LNCaP clone FGC (cell line): ENCODE measurements around the gene ARID1B.

ENCODE experiments used
- DNase-seq: peaks from one replicate; pipeline ENCODE4 v3.0.0-alpha.2; 2011; ENCODE audit warnings: low read depth
- H3K4me3 ChIP-seq: 2 replicates; pipeline ENCODE4 v1.5.1; 2011; ENCODE audit warnings: mild to moderate bottlenecking, low read depth, low read length, control low read depth
- TF ChIP-seq, protein P1 (sequence below): IDR thresholded peaks from 2 replicates; pipeline ENCODE4 v1.5.1; 2012; ENCODE audit warnings: mild to moderate bottlenecking; ENCODE audit not compliant: control insufficient read depth, insufficient read depth; ENCODE audit errors: extremely low read depth

ARID1B gene

DNA sequence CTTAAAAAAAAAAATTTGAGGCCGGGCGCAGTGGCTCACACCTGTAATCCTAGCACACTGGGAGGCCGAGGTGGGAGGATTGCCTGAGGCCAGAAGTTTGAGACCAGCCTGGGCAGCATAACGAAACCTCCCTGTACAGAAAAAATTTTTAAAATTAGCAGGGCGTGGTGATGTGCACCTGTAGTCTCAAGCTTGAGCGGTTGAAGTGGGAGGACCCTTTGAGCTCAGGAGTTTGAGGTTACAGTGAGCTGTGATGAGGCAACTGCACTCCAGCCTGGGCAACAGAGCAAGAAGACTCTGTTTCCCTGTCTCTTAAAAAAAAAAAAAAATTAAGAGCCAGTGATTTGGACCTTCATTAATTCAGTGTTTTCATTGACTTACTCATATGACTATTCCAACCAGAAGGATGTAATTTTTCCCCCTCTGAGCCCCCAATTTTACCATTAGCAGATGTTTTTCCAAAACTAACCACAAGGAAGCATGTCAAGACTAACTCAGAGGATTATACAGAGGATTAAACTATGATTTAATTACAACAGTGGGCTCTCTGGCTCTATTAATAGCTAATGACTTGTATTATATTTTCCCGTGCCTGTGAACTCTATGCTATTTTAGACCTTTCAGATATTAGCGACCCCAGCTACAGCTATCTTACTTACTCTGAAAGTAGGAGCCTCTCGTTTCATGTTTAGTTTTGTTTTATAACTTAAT, 75.1 kb downstream of the ARID1B start:
- no peak for DNase-seq
- H3K4me3 ChIP-seq = no peak overlapping the region; the same call in 1 of the 2 replicates
- TF ChIP-seq, protein P1, sequence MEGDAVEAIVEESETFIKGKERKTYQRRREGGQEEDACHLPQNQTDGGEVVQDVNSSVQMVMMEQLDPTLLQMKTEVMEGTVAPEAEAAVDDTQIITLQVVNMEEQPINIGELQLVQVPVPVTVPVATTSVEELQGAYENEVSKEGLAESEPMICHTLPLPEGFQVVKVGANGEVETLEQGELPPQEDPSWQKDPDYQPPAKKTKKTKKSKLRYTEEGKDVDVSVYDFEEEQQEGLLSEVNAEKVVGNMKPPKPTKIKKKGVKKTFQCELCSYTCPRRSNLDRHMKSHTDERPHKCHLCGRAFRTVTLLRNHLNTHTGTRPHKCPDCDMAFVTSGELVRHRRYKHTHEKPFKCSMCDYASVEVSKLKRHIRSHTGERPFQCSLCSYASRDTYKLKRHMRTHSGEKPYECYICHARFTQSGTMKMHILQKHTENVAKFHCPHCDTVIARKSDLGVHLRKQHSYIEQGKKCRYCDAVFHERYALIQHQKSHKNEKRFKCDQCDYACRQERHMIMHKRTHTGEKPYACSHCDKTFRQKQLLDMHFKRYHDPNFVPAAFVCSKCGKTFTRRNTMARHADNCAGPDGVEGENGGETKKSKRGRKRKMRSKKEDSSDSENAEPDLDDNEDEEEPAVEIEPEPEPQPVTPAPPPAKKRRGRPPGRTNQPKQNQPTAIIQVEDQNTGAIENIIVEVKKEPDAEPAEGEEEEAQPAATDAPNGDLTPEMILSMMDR = no peak

DNA sequence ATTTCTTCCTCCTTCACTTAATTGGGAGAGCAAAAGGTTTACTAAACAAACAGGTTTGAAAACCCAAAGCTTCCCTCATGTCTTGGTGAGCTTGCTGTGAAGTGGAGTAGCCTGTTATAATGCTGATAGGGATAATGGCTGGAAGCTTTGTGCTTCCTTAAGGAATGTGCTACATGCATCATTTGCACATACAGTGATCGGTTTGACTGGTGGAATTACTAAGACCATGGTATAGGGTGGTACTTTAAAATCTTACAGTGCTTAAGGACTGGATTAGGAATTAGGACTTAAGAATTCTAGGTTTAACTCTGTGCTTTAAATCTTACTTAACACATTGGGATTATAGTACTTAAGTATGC, 75.7 kb downstream of the ARID1B start:
- DNase-seq = no peak
- no peak overlapping the region for H3K4me3 ChIP-seq

DNA sequence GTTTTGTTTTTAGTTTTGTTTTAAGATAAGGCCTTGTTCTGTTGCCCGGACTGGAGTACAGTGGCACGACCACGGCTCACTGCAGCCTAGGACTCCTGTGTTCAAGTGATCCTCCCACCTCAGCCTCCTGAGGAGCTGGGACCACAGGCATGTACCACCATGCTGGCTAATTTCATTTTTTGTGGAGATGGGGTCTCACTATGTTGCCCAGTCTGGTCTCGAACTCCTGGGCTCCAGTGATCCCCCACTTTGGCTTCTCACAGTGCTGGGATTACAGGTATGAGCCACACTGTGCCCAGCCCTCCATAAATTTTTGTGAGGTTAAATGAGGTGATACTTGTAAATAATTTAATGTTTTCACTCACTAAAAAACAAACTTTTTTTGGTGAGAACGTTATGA, 76.6 kb downstream of the ARID1B start:
- H3K4me3 ChIP-seq = no peak overlapping the region
- DNase-seq = no peak
- TF ChIP-seq, protein P1 = no peak

More for the DNA sequence above, 75.7 kb downstream of the ARID1B start:
- TF ChIP-seq, protein P1 = no peak

DNA sequence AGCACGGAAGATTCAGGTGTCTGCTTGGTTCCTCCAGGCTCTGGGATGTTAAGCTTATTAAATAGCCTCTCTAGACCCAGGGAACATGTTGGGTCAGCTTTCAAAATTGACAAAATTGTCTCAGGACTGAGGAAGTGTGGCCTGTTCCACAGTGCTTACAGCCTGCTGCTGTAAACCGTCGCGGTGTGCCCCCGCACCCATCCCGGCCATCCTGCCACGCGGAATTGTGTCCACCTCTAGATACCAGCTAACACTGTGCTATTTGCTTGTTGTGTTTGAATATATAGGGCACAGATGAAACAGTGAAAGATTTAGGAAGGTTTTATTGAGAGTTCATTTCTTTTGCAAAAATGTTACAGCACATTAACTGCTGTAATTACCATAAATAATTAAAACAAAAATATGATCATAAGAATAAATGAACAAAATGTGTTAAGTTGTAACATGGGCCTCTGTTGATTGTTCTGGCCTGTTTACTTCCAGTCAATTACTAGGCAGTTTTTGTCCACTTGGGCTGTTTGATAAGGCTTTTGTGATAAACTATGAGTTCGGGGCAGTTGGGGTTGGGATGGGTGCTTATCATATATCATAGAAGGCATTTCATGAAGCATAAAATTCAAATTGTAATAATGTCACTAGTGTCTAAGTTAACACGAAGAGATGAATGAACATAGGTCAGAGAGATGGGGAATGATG, 77.4 kb downstream of the ARID1B start:
- TF ChIP-seq, protein P1 = no peak
- no peak overlapping the region for H3K4me3 ChIP-seq
- DNase-seq = no peak

DNA sequence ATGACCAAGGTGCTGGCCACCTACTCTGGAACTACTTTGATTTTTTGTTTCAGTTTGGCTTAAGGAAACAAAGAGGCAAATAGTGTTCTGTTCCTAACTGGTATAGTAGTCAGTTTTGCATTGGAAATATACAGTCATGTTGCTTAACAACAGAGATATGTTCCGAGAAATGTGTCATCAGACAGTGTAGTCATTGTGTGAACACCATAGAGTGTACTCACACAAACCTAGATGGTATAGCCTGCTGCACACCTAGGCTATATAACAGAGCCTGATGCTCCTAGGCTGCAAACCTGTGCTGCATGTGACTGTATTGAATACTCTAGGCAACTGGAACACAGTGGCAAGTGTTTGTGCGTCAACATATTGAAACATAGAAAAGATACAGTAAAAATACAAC, 80.4 kb downstream of the ARID1B start:
- no peak overlapping the region for H3K4me3 ChIP-seq
- TF ChIP-seq, protein P1 = no peak
- DNase-seq = no peak

DNA sequence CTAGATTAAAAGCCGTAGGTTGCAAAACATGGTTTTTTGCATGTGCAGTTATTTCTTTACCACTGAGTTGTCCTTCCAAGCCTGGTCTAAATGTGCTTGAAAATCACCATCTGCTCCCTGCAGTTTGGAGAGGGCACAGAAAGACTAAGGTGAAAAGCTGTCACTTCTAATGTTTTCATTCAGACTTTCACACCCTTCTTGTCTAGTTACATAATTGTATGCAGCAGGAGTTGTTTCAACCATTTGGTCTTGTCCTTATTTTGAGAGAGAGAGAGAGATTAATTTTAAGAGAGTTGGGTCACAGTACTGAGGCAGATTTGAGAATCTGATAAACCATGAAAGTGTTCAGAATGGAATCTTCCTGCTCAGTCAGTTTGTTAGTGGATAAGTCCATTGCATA, 82.5 kb downstream of the ARID1B start:
- DNase-seq = no peak
- no peak overlapping the region for H3K4me3 ChIP-seq
- TF ChIP-seq, protein P1 = no peak
